ENCODE data around the gene SCN2A. TPM values are rescaled to one million over a fixed set of nuclear protein-coding genes. Genes with fewer than 3 reads are reported as not detected.

Gene SCN2A
- total and polyA plus RNA-seq, 10 of the 15 experiments (the other 5 are each of a cell fraction or from before 2014, with no cell fraction given), result 0.01 TPM; not detected in 8

DNA sequence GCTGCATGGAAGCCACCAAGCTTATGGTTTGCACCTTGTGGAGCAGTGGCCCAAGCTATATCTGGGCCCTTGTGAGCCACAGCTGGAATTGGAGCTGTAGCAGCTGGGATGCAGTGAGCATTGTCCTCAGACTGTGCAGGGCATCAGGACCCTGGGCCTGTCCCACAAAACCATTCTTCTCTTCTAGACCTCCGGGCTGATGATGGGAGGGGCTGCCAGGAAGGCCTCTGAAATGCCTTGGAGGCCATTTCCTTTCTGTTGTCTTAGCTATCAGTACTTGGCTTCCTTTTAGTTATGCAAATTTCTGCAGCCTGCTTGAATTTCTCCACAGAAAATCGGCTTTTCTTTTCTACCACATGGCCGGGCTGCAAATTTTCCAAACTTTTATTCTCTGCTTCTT, 183.9 kb downstream of the SCN2A start:
- in situ Hi-C loops (cut with MboI), result no loop called here
- ChIA-PET POLR2A (no interaction called here), CTCF (no interaction called here), RAD21 (ENCODE audit: unreplicated experiment) (no interaction called here), SMC1A (ENCODE audit: uncharacterized antibody, unreplicated experiment) (no interaction called here)
- 22% methylated on average over 3 of the region's 3 CpGs for WGBS (ENCODE audit: insufficient coverage, insufficient replicate concordance, low lambda C conversion rate, missing lambda C conversion rate)
- DNase-seq (ENCODE audit: low read depth, low spot score) (no peak), ATAC-seq (no peak), FAIRE-seq (no peak)
- no peaks in the 10 kb centered on the region for H3K79me2 ChIP-seq (ENCODE audit: control insufficient read depth, insufficient read depth, low read length)
- no peak overlapping the region for H3K9ac ChIP-seq (ENCODE audit: control insufficient read depth, insufficient read depth, low read length)
- no peaks in the 10 kb centered on the region for H3K36me3 ChIP-seq (ENCODE audit: control insufficient read depth in 2 of 2, insufficient read depth in 2 of 2, low read length in 1 of 2)
- no peaks in the 10 kb centered on the region for H3K27me3 ChIP-seq (replicated peaks in 1 of 2; ENCODE audit: control insufficient read depth in 2 of 2, insufficient read depth in 2 of 2, low read length in 1 of 2)
- H3K9me3 ChIP-seq (replicated peaks; ENCODE audit: control insufficient read depth, insufficient read depth, low read length), result no peaks in the 10 kb centered on the region
- intact Hi-C loops (cut with micrococcal nuclease; ENCODE audit: unreplicated experiment), result no loop called here
- no peaks in the 10 kb centered on the region for H3K4me1 ChIP-seq (ENCODE audit: control insufficient read depth, insufficient read depth, low read length)
- no peaks in the 10 kb centered on the region for H4K20me1 ChIP-seq (ENCODE audit: control insufficient read depth, insufficient read depth)
- H2AFZ ChIP-seq (ENCODE audit: control insufficient read depth, low read depth, low read length), result no peak overlapping the region
- no peak overlapping the region for H3K4me2 ChIP-seq (ENCODE audit: control insufficient read depth, insufficient read depth)
- TF ChIP-seq RAD51 (IDR thresholded peaks at IDR 0.05) (no peak), YY1 (IDR thresholded peaks at IDR 0.05; ENCODE audit: low read depth, low read length) (no peak), BHLHE40 (IDR thresholded peaks at IDR 0.05; ENCODE audit: borderline replicate concordance in 1 of 2, low read depth in 2 of 2, low read length in 1 of 2) (no peak), NR2C2 (IDR thresholded peaks at IDR 0.05; ENCODE audit: borderline replicate concordance, control insufficient read depth, insufficient read length, low read depth) (no peak), POU2F2 (IDR thresholded peaks at IDR 0.05; ENCODE audit: borderline replicate concordance, low read depth, low read length) (no peak), ZNF384 (IDR thresholded peaks at IDR 0.05; ENCODE audit: borderline replicate concordance, low read depth, low read length) (no peak), PAX5 (IDR thresholded peaks at IDR 0.05; ENCODE audit: borderline replicate concordance, low read depth, low read length) (no peak), SMARCA5 (IDR thresholded peaks at IDR 0.05) (no peak), NFYB (IDR thresholded peaks at IDR 0.05; ENCODE audit: insufficient read depth, low read depth, low read length) (no peak), PAX8 (IDR thresholded peaks at IDR 0.05) (no peak), HDAC2 (IDR thresholded peaks at IDR 0.05) (no peak), YBX1 (IDR thresholded peaks at IDR 0.05) (no peak), POLR2AphosphoS2 (IDR thresholded peaks at IDR 0.05; ENCODE audit: low read depth, low read length) (no peak), SIX5 (IDR thresholded peaks at IDR 0.05; ENCODE audit: low read depth, low read length, severe bottlenecking) (no peak), MTA2 (IDR thresholded peaks at IDR 0.05; ENCODE audit: low read depth) (no peak)
- TF ChIP-seq, protein P1, sequence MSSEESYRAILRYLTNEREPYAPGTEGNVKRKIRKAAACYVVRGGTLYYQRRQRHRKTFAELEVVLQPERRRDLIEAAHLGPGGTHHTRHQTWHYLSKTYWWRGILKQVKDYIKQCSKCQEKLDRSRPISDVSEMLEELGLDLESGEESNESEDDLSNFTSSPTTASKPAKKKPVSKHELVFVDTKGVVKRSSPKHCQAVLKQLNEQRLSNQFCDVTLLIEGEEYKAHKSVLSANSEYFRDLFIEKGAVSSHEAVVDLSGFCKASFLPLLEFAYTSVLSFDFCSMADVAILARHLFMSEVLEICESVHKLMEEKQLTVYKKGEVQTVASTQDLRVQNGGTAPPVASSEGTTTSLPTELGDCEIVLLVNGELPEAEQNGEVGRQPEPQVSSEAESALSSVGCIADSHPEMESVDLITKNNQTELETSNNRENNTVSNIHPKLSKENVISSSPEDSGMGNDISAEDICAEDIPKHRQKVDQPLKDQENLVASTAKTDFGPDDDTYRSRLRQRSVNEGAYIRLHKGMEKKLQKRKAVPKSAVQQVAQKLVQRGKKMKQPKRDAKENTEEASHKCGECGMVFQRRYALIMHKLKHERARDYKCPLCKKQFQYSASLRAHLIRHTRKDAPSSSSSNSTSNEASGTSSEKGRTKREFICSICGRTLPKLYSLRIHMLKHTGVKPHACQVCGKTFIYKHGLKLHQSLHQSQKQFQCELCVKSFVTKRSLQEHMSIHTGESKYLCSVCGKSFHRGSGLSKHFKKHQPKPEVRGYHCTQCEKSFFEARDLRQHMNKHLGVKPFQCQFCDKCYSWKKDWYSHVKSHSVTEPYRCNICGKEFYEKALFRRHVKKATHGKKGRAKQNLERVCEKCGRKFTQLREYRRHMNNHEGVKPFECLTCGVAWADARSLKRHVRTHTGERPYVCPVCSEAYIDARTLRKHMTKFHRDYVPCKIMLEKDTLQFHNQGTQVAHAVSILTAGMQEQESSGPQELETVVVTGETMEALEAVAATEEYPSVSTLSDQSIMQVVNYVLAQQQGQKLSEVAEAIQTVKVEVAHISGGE (CRISPR knock-in tag; IDR thresholded peaks at IDR 0.05), result no peak
- H3K4me3 ChIP-seq, result no peak overlapping the region
- H3K27ac ChIP-seq (ENCODE audit: control insufficient read depth, insufficient read depth), result no peak overlapping the region
- BruUV-seq (replicated peaks), result no TSS peak
